ENCODE measurements around the gene LRRN1.

The LRRN1 gene

GRCh38 chr3:3815206-3815605, 16.0 kb downstream of the LRRN1 start:
- H3K79me2 ChIP-seq (ENCODE audit: insufficient read depth, low read length): no peaks in the 10 kb centered on the region
- H3K36me3 ChIP-seq (ENCODE audit: insufficient read depth, low read length): no peaks in the 10 kb centered on the region
- no peaks in the 10 kb centered on the region for H3K9me3 ChIP-seq (ENCODE audit: insufficient read depth, low read depth, low read length)
- H3K4me2 ChIP-seq (ENCODE audit: low read depth, low read length, poor library complexity, severe bottlenecking): no peak overlapping the region
- H3K4me1 ChIP-seq (ENCODE audit: insufficient read depth, low read length, poor library complexity, severe bottlenecking): no peaks in the 10 kb centered on the region
- no peaks in the 10 kb centered on the region for H3K9me2 ChIP-seq (replicated peaks; ENCODE audit: low read depth, low read length)
- H3K27me3 ChIP-seq (ENCODE audit: insufficient read depth, low read length, poor library complexity, severe bottlenecking): no peaks in the 10 kb centered on the region
- no peaks in the 10 kb centered on the region for H3F3A ChIP-seq (ENCODE audit: low read depth)
- no peak overlapping the region for H3K9ac ChIP-seq (ENCODE audit: low read depth, low read length, poor library complexity, severe bottlenecking)
- H3K4me3 ChIP-seq (ENCODE audit: low read length, poor library complexity, severe bottlenecking): no peak overlapping the region
- H4K20me1 ChIP-seq (ENCODE audit: insufficient read depth, low read length, poor library complexity, severe bottlenecking): no peaks in the 10 kb centered on the region
- H2AFZ ChIP-seq (ENCODE audit: low read length): no peak overlapping the region
- no peak for TF ChIP-seq EZH2phosphoT487 (IDR thresholded peaks at IDR 0.05; ENCODE audit: borderline replicate concordance)
- no peak for TF ChIP-seq CTCF (conservative IDR thresholded peaks at IDR 0.05; ENCODE audit: low read length)

GRCh38 chr3:3816034-3816433, 16.8 kb downstream of the LRRN1 start:
- H3K36me3 ChIP-seq (ENCODE audit: insufficient read depth, low read length): no peaks in the 10 kb centered on the region
- H4K20me1 ChIP-seq (ENCODE audit: insufficient read depth, low read length, poor library complexity, severe bottlenecking): no peaks in the 10 kb centered on the region
- no peak overlapping the region for H2AFZ ChIP-seq (ENCODE audit: low read length)
- H3F3A ChIP-seq (ENCODE audit: low read depth): no peaks in the 10 kb centered on the region
- H3K79me2 ChIP-seq (ENCODE audit: insufficient read depth, low read length): no peaks in the 10 kb centered on the region
- TF ChIP-seq EZH2phosphoT487 (IDR thresholded peaks at IDR 0.05; ENCODE audit: borderline replicate concordance) (no peak), CTCF (conservative IDR thresholded peaks at IDR 0.05; ENCODE audit: low read length) (no peak)
- no peaks in the 10 kb centered on the region for H3K4me1 ChIP-seq (ENCODE audit: insufficient read depth, low read length, poor library complexity, severe bottlenecking)
- no peak overlapping the region for H3K4me3 ChIP-seq (ENCODE audit: low read length, poor library complexity, severe bottlenecking)
- H3K27me3 ChIP-seq (ENCODE audit: insufficient read depth, low read length, poor library complexity, severe bottlenecking): no peaks in the 10 kb centered on the region
- H3K9me2 ChIP-seq (replicated peaks; ENCODE audit: low read depth, low read length): no peaks in the 10 kb centered on the region
- no peaks in the 10 kb centered on the region for H3K9me3 ChIP-seq (ENCODE audit: insufficient read depth, low read depth, low read length)
- no peak overlapping the region for H3K4me2 ChIP-seq (ENCODE audit: low read depth, low read length, poor library complexity, severe bottlenecking)
- H3K9ac ChIP-seq (ENCODE audit: low read depth, low read length, poor library complexity, severe bottlenecking): no peak overlapping the region

- H3K4me2 ChIP-seq (ENCODE audit: low read depth, low read length, poor library complexity, severe bottlenecking): no peak overlapping the region
- no peaks in the 10 kb centered on the region for H3K27me3 ChIP-seq (ENCODE audit: insufficient read depth, low read length, poor library complexity, severe bottlenecking)
- no peak overlapping the region for H3K4me3 ChIP-seq (ENCODE audit: low read length, poor library complexity, severe bottlenecking)
- no peak overlapping the region for H3K9ac ChIP-seq (ENCODE audit: low read depth, low read length, poor library complexity, severe bottlenecking)
- no peak overlapping the region for H2AFZ ChIP-seq (ENCODE audit: low read length)
- TF ChIP-seq CTCF (conservative IDR thresholded peaks at IDR 0.05; ENCODE audit: low read length): no peak
- H3K9me3 ChIP-seq (ENCODE audit: insufficient read depth, low read depth, low read length): no peaks in the 10 kb centered on the region
- no peaks in the 10 kb centered on the region for H3F3A ChIP-seq (ENCODE audit: low read depth)
- no peaks in the 10 kb centered on the region for H3K4me1 ChIP-seq (ENCODE audit: insufficient read depth, low read length, poor library complexity, severe bottlenecking)
- H3K36me3 ChIP-seq (ENCODE audit: insufficient read depth, low read length): no peaks in the 10 kb centered on the region
- no peaks in the 10 kb centered on the region for H3K79me2 ChIP-seq (ENCODE audit: insufficient read depth, low read length)
- H3K9me2 ChIP-seq (replicated peaks; ENCODE audit: low read depth, low read length): no peaks in the 10 kb centered on the region
- no peaks in the 10 kb centered on the region for H4K20me1 ChIP-seq (ENCODE audit: insufficient read depth, low read length, poor library complexity, severe bottlenecking)
Observed at GRCh38 chr3:3817865-3818264, 18.6 kb downstream of the LRRN1 start.

Data from Loucy (cell line).